DMS79 (cell line): ENCODE measurements around the gene TTYH3.

Experiments used
- DNase-seq: peaks from one replicate; lab custom pipeline; 2025; lab: John Stamatoyannopoulos, UW

Gene TTYH3

DNA sequence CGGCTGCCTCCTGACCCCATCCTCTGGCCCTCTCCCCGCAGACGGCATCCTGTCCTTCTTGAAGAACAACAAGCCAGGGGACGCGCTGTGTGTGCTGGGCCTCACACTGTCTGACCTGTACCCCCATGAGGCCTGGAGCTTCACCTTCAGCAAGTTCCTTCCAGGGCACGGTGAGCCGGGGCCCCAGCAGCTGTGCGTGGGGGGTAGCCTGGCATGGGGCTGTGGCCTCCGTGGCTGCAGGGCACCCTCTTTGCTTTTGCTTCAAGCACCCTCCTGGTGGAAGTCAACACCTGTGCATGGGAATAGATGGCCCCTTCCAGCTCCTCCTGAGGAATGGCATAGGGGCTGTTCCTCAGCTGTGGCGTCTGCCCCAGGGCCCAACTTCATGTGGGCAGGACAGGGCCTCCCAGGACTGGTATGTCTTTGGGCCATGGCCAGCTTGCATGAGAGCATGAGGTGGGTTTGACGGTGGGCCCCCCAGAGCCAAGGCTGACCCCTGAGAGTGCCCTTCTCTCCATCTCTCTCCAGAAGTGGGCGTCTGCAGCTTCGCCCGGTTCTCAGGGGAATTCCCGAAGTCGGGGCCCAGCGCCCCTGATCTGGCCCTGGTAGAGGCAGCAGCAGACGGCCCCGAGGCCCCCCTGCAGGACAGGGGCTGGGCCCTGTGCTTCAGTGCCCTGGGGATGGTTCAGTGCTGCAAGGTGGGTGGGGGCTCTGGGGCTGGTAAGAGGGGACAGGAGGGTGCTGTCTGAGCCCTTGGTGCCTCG lies 76.9 kb downstream of the TTYH3 start:
- no peak for DNase-seq

DNA sequence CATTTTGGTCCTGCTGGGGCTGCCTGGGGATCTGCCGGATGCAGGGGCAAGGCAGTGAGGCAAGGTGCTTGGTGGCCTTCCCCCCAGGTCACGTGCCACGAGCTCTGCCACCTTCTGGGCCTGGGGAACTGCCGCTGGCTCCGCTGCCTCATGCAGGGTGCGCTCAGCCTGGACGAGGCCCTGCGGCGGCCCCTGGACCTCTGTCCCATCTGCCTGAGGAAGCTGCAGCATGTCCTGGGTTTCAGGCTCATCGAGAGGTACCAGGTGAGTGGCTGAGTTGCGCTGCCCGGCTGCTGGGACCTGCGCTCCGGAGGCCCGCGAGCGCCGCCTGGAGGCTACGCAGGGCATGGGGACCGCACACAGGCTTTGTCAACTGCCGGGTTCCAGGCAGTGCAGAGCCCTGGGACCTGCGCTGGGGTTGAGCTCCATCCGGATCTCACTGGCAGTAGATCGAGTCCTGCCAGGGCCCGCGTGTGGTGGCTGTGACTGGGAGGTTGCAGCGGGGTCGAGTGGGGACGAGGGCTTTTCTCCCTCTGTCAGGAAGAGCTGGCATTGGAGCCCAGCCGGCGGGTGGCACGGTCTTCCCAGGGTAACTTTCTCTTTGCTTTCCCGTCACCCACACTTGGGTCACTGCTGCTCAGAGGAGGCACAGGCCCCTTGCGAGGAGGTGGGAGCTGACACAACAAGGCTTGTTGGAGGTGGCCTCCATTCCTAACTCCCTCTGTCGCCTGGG lies 77.9 kb downstream of the TTYH3 start:
- no peak for DNase-seq

DNA sequence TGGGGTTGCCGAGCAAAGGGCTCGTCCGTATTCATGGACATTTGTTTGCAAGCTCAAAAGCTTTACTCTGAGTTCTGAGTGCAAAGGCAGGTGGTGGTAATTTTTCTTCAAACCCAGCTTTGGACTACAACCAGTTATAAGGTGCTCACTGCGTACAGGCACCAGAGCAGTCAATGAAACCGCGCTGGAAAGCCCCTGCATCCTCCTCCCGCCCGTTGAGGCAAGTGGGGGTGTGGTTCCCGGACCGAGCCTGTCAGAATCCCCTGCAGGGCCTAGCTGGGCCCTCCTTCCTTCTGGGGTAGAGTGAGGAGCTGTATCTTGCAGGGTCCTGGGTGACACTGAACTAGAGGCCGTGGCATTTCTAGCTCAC lies 78.5 kb downstream of the TTYH3 start:
- no peak for DNase-seq

- DNase-seq: no peak
These were observed 79.2 kb downstream of the TTYH3 start for GRCh38 chr7:2710901-2711551.

DNA sequence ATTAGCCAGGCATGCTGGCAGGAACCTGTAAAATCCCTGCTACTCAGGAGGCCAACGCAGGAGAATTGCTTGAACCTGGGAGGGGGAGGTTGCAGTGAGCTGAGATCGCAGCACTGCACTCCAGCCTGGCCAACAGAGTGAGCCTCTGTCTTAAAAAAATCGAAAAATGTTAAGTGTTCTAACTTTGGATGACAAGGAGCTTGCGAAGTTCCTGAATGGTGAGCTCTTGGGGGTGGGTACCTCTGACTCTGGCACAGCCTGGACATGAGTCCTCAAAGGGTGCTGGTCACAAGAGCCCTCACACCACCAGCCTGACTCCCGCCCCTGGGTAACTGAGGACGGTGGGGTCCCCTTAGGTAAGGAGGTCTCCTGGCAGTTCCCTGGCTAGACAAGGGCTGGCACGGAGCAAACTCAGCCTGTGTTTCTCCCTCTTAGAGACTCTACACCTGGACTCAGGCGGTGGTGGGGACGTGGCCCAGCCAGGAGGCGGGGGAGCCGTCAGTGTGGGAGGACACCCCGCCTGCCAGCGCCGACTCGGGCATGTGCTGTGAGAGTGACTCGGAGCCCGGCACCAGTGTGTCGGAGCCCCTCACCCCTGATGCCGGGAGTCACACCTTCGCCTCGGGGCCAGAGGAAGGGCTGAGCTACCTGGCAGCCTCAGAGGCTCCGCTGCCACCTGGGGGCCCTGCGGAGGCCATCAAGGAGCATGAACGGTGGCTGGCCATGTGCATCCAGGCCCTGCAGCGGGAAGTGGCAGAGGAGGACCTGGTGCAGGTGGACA lies 80.3 kb downstream of the TTYH3 start:
- no peak for DNase-seq

- no peak for DNase-seq
These were observed 81.6 kb downstream of the TTYH3 start for GRCh38 chr7:2713370-2713769.

DNA sequence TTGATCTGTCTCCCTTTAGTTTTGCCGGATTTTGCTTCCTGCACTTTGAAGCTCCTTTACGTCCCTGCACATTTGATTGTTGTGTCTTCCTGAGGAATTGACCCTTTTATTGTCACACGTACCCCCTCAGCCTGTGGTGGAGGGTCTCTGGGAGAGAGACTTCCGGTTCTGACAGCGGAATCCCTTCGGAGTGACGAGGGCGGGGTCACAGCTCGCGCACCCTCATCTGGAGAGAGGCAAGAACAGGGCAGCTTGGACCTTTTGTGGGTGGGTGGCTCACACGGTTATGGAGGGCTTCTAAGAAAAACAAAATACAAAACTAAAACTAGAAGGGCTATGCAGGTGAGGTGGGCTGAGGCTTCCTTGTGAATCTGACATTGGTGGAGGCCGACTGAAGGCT lies 82.2 kb downstream of the TTYH3 start:
- DNase-seq: no peak
